Renal pelvis (tissue), 12 donors: ENCODE measurements around the gene SLITRK5. TPM values are rescaled to one million over a fixed set of nuclear protein-coding genes. Genes with fewer than 3 reads are reported as not detected.

Experiments used
- DNase-seq: peaks from one replicate; pipeline ENCODE4 v3.0.0-alpha.2; 2013
- long read RNA-seq, 16 experiments: transcript quantifications; one replicate each; lab custom pipeline, GENCODE V29; 2026
- polyA plus RNA-seq, 3 donors: library from polyadenylated mRNA; unstranded; fragments of 120-200 nt; gene quantifications; one replicate each; pipeline ENCODE4 v1.2.1, GENCODE V29; 2013; ENCODE audit not compliant: insufficient read length in 3 of 3

Gene SLITRK5, protein sequence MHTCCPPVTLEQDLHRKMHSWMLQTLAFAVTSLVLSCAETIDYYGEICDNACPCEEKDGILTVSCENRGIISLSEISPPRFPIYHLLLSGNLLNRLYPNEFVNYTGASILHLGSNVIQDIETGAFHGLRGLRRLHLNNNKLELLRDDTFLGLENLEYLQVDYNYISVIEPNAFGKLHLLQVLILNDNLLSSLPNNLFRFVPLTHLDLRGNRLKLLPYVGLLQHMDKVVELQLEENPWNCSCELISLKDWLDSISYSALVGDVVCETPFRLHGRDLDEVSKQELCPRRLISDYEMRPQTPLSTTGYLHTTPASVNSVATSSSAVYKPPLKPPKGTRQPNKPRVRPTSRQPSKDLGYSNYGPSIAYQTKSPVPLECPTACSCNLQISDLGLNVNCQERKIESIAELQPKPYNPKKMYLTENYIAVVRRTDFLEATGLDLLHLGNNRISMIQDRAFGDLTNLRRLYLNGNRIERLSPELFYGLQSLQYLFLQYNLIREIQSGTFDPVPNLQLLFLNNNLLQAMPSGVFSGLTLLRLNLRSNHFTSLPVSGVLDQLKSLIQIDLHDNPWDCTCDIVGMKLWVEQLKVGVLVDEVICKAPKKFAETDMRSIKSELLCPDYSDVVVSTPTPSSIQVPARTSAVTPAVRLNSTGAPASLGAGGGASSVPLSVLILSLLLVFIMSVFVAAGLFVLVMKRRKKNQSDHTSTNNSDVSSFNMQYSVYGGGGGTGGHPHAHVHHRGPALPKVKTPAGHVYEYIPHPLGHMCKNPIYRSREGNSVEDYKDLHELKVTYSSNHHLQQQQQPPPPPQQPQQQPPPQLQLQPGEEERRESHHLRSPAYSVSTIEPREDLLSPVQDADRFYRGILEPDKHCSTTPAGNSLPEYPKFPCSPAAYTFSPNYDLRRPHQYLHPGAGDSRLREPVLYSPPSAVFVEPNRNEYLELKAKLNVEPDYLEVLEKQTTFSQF
- 1 to 10 TPM; 1.7 to 2.3 (median 1.8) TPM for polyA plus RNA-seq
- long read RNA-seq, donor 1, result 0 reads
- long read RNA-seq, donor 2, full-length matches to known transcripts, result 1 of 1 reads
- long read RNA-seq, donor 2, partial matches to known transcripts, result 0 of 1 reads
- long read RNA-seq, donor 2, other reads (novel, unspliced or antisense), result 0 of 1 reads
- long read RNA-seq, donor 3, result 0 reads
- long read RNA-seq, donor 4, full-length matches to known transcripts, result 1 of 1 reads
- long read RNA-seq, donor 4, partial matches to known transcripts, result 0 of 1 reads
- long read RNA-seq, donor 4, other reads (novel, unspliced or antisense), result 0 of 1 reads
- long read RNA-seq, donor 5, result 0 reads
- long read RNA-seq, donor 6, full-length matches to known transcripts, result 1 of 1 reads
- long read RNA-seq, donor 6, partial matches to known transcripts, result 0 of 1 reads
- long read RNA-seq, donor 6, other reads (novel, unspliced or antisense), result 0 of 1 reads
- long read RNA-seq, donor 7, result 0 reads
- long read RNA-seq, donor 8, result 0 reads
- long read RNA-seq, donor 9, result 0 reads
- long read RNA-seq, donor 10, result 0 reads
- long read RNA-seq, donor 11, result 0 reads
- long read RNA-seq, donor 12, full-length matches to known transcripts, result 1 of 1 reads
- long read RNA-seq, donor 12, partial matches to known transcripts, result 0 of 1 reads
- long read RNA-seq, donor 12, other reads (novel, unspliced or antisense), result 0 of 1 reads
- long read RNA-seq, donor 13, result 0 reads
- long read RNA-seq, donor 14, result 0 reads
- long read RNA-seq, donor 15, result 0 reads
- long read RNA-seq, donor 16, result 0 reads

DNA sequence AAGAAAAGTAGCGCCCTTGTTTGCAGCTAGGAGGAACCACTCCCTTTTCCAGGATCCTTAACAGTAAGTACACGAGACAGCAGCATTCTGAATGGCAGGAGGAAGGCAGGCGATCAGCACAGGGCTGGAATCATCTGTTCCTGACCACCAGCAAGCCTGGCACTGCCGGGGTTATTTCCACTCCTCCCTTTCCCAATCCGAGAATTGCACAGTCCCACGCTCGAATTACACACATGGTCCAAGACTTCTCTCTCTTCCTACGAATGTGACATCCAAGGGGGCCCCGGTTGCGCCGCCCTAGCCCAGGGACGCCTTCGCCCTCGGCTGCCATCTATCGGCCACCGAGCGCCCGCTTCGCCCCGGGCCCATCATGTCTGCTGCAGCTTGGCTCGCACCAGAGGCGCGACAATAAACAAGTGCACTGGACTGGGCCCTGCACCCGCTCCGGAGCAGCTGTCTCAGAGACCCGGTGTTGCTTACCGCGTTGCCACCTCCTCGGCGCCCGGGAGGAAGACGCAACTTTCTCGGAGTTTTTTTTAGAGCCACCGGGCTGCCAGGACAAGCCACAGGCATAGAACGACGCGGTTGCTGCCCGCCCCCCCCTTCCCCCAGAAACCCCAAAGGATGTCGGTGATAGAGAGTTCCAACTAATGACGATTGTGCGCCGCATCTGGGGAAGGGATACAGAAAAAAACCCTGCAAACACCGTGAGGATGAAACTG, at the start of gene SLITRK5:
Gene SLITRK5, plus strand, starts transcription at position 341 of the 722 bp plus-strand sequence. CDS start 4,018 bp downstream, outside the sequence.
- peak; percentile 65 for DNase-seq

DNA sequence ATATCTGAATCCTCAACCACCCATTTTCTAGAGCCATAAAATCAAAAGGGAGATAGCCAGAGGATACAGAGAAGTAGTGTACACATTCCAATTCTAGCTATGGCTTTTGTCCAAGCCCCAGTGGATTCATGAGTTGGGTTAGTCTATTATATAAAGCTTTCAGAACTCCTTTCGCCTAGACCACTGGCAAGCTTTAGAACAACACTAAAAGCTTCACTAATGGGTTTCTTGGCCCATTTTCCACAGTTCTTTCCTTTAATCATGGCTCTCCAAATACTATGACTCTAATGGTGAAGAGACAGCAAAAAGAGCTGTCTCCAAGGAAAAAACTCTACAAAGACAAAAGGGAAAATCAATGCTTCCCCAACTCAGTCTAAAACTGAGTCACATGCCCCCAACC, 48.2 kb upstream of the SLITRK5 start:
- DNase-seq, result no peak

DNA sequence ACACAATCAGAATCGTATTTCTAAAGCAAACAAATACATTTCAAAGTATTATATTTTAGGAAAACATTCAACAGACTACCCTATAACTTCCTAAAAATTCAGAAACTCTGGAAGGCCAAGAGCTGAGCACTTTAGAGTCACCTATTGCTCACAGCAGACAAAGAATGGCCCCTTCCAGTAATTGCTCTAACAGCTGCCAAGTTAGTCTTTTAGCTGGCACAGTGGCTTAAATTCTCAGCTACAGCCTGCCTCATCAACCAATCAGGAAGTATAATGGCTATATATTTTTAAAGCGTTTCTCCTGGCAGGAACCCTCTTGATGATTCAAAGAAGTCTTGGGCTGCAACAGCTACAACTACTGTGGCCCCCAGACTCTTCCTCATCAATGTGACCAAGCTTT, 14.9 kb upstream of the SLITRK5 start:
- DNase-seq, result no peak

DNA sequence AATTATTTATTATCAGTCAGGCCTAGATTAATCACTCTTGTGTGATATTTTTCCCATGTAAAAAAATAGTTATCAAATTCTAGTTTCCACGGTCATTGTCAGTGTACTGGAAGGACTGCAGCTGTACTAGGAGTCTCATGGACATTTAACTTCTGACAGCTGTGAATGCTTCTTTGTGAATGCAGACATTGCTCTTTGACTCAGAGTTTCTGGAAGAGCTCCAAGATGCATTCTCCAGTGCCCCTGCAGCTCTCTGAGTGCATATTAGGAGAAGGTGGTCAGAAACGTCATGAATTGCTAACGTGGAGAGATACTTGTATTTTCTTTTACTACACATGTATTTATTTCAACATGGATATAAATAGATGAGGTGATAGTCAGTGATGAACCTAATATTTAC, 9.7 kb upstream of the SLITRK5 start:
- no peak for DNase-seq

DNA sequence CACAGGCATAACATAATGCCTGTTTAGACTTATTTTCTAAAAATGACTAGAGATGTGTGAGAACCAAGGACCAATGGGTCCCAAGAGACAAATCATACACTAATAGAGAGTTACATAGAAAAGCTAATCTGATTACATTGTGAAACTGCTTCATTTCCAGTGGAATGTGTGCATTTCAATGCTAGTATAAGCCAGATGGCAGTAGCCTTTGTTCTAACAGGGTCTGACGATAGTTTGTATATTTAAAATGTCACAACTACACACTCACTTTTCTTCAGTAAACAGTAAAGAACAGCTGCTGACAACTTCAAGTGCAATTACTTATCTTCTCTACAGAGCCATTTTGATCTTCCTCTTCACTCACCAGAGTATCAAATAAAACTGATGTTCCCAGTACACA, 4.3 kb upstream of the SLITRK5 start:
- no peak for DNase-seq

DNA sequence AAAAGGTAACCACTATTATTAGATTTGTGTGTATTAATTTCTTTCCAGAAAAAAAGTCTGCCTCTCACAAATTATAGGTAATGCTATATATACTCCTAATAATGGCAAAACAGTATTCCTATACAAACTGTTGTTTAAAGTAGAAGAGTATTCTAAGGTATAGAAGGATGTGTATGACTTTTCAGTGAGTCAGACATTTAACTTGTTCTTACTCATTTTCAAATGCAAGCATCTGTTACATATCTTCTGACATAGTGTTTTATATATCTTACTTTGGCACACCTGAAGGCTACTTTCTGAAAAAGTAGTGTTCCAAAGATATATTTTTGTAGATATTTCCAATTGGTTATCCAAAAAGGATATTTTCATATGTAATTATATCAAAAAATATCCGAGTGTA, 3.5 kb upstream of the SLITRK5 start:
- no peak for DNase-seq

DNA sequence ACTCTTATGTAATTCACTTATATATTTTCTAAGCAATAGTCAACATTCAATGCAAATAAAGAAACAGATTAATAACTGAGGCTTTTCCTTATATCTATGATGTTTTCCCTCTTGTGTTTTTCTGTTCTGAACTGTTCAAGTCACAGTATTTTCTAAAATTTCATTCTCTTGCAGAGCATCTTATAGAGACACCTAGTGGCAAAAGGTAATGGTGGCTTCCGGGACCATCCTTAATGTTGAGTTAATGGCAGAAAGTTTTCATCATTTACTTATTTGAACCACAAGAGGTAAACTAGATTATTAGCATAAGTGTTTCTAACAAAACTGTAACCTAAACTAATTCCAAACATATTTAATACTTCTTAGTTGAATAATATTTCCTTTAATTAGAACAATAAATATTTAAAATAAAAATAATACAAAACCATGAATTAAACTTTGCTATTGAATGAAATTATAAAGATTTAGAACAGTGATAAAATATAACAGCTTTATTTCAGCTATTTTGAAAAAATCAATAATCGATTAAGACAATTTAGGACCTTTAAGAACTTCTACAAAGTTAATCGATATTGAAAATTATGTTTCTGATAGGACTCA, 1.7 kb upstream of the SLITRK5 start:
- DNase-seq, result peak; percentile 17

DNA sequence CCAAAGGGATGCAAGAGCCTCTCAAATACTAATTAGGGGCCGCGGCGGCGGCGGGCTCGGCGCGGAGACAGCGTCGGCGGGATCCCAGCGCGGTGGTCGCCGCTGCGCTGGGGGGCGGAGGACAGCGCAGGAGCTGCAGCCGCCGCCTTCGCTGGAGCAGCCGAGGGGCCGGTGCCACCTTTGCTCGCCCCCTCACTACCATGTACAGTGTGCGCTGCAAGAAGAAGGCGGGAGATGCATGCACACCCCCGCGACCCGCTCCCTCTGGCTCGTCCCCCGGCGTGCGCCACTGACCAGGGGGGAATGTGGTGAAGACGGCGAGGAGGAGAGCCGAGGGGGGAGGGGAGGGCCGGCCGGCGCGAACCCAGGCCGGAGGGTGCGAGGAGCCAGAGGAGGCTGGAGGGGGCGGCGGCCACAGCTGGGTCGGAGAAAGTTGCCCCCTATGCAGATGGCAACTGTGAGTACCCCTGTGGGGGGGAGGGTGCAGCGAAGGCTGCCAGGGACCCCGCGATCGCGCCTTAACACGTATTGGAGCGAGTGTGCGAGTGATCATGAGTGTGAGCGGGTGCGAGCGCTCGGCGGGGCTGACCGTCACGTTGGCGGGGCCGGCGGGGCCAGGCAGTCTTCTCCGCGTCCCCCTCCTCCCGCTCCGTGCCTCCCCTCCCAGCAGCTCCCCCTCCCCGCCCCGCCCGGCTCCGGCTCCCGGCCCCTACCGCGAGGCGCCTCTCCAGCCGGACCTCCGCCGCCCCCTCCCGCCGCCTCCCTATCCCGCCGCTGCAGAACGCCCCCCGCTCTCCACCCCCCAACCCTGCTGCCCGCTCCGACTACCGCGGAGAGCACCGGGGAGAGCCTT, 808 bp downstream of the SLITRK5 start:
- peak; percentile 1 for DNase-seq

DNA sequence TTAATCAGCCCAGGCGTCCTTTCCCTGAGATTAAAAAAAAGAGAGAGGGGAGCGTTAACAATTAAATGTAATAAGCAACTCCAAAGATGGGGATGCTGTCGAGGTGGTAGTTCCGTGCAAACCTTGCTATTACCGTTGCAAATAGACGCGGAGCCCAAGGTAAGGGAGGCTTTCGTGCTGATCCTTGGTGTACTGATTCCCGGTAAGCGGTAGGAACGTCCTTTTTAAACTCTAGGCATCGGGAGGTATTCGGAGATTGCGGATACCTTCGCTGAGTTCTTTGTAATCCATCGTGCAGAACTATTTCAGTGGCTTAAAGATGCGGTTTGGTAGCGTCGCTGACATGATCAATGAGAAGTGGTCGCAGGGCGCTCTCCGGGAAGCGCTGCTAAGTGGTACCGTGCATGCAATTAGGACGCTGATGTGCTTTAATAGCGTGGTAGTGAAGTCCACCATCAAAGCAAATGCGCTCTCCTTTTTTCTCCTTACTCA, 3.1 kb downstream of the SLITRK5 start:
- peak; percentile 4 for DNase-seq

DNA sequence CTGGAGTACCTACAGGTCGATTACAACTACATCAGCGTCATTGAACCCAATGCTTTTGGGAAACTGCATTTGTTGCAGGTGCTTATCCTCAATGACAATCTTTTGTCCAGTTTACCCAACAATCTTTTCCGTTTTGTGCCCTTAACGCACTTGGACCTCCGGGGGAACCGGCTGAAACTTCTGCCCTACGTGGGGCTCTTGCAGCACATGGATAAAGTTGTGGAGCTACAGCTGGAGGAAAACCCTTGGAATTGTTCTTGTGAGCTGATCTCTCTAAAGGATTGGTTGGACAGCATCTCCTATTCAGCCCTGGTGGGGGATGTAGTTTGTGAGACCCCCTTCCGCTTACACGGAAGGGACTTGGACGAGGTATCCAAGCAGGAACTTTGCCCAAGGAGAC, 4.7 kb downstream of the SLITRK5 start:
- no peak for DNase-seq

DNA sequence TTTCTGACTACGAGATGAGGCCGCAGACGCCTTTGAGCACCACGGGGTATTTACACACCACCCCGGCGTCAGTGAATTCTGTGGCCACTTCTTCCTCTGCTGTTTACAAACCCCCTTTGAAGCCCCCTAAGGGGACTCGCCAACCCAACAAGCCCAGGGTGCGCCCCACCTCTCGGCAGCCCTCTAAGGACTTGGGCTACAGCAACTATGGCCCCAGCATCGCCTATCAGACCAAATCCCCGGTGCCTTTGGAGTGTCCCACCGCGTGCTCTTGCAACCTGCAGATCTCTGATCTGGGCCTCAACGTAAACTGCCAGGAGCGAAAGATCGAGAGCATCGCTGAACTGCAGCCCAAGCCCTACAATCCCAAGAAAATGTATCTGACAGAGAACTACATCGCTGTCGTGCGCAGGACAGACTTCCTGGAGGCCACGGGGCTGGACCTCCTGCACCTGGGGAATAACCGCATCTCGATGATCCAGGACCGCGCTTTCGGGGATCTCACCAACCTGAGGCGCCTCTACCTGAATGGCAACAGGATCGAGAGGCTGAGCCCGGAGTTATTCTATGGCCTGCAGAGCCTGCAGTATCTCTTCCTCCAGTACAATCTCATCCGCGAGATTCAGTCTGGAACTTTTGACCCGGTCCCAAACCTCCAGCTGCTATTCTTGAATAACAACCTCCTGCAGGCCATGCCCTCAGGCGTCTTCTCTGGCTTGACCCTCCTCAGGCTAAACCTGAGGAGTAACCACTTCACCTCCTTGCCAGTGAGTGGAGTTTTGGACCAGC, 5.3 kb downstream of the SLITRK5 start:
- DNase-seq, result no peak

DNA sequence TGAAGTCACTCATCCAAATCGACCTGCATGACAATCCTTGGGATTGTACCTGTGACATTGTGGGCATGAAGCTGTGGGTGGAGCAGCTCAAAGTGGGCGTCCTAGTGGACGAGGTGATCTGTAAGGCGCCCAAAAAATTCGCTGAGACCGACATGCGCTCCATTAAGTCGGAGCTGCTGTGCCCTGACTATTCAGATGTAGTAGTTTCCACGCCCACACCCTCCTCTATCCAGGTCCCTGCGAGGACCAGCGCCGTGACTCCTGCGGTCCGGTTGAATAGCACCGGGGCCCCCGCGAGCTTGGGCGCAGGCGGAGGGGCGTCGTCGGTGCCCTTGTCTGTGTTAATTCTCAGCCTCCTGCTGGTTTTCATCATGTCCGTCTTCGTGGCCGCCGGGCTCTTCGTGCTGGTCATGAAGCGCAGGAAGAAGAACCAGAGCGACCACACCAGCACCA, 5.9 kb downstream of the SLITRK5 start:
- no peak for DNase-seq

DNA sequence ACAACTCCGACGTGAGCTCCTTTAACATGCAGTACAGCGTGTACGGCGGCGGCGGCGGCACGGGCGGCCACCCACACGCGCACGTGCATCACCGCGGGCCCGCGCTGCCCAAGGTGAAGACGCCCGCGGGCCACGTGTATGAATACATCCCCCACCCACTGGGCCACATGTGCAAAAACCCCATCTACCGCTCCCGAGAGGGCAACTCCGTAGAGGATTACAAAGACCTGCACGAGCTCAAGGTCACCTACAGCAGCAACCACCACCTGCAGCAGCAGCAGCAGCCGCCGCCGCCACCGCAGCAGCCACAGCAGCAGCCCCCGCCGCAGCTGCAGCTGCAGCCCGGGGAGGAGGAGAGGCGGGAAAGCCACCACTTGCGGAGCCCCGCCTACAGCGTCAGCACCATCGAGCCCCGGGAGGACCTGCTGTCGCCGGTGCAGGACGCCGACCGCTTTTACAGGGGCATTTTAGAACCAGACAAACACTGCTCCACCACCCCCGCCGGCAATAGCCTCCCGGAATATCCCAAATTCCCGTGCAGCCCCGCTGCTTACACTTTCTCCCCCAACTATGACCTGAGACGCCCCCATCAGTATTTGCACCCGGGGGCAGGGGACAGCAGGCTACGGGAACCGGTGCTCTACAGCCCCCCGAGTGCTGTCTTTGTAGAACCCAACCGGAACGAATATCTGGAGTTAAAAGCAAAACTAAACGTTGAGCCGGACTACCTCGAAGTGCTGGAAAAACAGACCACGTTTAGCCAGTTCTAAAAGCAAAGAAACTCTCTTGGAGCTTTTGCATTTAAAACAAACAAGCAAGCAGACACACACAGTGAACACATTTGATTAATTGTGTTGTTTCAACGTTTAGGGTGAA, 6.6 kb downstream of the SLITRK5 start:
- peak; percentile 17 for DNase-seq

DNA sequence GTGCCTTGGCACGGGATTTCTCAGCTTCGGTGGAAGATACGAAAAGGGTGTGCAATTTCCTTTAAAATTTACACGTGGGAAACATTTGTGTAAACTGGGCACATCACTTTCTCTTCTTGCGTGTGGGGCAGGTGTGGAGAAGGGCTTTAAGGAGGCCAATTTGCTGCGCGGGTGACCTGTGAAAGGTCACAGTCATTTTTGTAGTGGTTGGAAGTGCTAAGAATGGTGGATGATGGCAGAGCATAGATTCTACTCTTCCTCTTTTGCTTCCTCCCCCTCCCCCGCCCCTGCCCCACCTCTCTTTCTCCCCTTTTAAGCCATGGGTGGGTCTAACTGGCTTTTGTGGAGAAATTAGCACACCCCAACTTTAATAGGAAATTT, 7.2 kb downstream of the SLITRK5 start:
- DNase-seq, result no peak

DNA sequence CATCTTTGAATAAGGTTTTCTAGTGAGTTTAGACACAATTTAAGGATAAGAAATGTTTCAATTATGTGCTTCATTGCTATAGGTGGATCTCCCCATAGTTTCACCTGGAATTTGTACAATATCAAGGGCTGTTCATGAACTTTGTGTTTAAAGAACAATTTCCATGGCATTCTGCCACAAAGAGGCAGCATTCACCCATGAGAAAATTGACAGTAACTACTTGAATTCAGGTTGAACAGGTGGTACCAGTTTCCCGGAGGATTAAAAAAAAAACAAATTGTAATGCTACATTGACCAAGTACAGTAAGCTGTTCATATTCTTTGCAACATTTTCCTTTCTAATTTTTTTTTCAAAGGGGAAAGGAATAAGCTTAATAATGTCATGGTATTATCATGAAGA, 9.1 kb downstream of the SLITRK5 start:
- DNase-seq, result peak; percentile 65

DNA sequence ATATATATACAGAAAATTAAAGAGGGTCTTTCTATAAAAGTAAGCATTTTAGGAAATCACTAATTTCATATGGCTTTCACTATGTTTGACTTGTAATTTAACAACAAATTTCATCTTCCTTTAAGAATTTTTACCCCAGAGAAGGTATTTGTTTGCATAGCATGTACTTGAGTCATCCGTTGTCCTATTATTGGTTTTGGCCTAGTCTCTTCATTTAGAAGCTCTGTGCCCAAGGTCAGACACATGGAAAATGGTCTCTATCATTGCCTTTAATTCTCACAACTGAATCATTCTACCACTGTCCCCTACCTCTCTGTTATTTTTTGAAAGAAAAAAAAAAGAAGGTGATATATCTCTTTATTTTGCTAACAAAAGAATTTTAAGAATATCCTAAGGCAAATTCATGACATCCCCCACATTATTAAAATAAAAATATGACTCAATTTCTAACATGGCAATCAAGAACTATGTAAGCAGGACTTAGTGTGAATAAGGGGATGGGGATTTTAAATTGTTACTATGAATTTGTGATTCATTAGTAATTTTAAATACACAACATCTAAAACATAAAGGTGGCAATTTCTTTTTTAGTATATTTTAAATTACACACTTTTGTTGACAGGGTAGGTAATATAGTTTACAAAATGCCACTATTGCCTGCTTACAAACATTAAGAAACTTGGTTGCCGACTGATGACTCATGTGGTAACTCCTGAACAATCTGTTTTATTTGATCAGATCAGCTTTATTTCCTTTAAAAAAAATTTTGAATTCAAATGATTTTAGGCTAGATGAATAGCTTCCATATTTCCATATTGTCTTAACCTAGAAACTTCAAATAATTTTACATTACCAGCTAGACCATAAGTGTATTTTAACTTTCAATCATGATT, 13.9 kb downstream of the SLITRK5 start:
- no peak for DNase-seq
